NCI-H2227 treated with DMSO at 0.1 percent for 48 hours (cell line): Measurements from ENCODE around the gene PYGB.
"Not testable (repeated sequence)": the region's sequence is repeated elsewhere in the genome, so short reads cannot be mapped to it uniquely, and the experiment has no call there.

ENCODE experiments used
- DNase-seq: peaks from one replicate; lab custom pipeline; 2025; lab: John Stamatoyannopoulos, UW

PYGB gene

DNA sequence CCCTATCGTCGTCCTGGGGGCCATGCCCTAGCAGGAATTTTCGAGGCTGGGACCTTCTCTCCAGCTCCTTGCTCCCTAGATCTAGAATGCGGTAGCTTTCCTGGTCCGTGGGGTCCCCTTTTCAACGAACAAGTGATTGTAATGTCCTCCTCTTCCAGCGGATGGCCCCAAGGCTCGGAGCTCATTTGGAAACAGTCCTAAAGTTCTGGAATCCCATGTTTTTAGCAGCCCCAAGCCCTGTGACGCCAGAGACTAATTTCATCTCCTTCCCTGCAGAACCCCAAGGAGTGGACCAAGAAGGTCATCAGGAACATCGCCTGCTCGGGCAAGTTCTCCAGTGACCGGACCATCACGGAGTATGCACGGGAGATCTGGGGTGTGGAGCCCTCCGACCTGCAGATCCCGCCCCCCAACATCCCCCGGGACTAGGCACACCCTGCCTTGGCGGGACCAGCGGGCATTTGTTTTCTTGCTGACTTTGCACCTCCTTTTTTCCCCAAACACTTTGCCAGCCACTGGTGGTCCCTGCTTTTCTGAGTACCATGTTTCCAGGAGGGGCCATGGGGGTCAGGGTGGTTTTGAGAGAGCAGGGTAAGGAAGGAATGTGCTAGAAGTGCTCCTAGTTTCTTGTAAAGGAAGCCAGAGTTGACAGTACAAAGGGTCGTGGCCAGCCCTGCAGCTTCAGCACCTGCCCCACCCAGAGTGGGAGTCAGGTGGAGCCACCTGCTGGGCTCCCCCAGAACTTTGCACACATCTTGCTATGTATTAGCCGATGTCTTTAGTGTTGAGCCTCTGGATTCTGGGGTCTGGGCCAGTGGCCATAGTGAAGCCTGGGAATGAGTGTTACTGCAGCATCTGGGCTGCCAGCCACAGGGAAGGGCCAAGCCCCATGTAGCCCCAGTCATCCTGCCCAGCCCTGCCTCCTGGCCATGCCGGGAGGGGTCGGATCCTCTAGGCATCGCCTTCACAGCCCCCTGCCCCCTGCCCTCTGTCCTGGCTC lies 48.5 kb downstream of the PYGB start:
- DNase-seq: no peak

DNA sequence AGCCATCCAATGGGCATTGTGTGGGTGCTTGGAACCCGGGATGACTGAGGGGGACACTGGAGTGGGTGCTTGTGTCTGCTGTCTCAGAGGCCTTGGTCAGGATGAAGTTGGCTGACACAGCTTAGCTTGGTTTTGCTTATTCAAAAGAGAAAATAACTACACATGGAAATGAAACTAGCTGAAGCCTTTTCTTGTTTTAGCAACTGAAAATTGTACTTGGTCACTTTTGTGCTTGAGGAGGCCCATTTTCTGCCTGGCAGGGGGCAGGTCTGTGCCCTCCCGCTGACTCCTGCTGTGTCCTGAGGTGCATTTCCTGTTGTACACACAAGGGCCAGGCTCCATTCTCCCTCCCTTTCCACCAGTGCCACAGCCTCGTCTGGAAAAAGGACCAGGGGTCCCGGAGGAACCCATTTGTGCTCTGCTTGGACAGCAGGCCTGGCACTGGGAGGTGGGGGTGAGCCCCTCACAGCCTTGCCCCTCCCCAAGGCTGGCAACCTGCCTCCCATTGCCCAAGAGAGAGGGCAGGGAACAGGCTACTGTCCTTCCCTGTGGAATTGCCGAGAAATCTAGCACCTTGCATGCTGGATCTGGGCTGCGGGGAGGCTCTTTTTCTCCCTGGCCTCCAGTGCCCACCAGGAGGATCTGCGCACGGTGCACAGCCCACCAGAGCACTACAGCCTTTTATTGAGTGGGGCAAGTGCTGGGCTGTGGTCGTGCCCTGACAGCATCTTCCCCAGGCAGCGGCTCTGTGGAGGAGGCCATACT lies 49.4 kb downstream of the PYGB start:
- DNase-seq: no peak

DNA sequence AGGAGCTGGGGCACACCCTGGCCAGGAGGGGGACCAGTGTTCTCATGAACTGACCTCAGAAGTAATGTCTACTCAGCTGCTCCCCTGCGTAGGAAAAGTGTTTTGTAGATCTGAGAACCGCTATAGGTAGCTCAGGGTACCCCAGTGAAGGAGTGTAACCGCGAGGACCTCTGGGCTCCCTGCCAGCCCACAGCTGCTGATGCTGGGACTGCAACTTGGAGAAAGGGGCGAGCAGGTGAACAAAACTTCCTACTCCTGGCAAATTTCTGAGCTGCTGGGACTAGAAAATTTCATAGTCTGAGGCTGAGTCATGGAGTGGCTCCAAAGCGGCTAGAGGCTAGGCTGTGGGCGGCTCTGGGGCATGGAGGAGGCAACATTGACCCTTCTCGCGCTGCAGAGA lies 51.9 kb downstream of the PYGB start:
- DNase-seq: no peak

DNA sequence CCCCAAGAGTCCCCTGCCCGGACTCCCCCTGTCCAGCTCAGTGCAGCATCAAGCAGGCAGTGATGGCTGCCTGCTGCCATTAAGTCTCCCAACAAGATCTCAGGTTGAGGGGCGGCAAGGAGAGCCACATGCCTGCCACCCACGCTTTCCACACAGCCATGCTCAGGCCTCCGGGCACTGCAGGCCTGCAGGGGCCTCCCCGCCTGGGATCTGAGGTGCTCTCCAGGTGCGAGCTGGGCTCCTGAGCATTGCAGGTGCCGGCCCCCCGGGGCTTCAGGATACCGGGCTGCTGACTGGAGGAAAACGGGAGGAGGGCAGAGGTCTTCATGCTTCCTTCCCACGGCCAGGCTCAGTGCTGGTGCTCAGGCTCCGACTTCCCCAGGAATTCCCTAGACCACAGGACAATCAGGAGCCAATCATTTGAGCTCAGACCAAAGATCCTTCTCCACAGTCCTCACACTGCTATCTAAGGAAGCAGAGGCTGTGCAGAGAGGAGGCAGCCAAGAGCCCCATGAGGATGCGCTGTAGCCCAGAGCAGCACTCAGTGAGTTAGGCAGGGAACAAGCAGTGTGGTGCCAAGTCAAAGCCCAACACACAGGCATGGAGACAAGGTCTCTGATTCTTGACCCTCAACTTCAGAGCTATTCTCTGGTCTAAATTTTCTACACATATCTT lies 52.7 kb downstream of the PYGB start:
- no peak for DNase-seq

DNA sequence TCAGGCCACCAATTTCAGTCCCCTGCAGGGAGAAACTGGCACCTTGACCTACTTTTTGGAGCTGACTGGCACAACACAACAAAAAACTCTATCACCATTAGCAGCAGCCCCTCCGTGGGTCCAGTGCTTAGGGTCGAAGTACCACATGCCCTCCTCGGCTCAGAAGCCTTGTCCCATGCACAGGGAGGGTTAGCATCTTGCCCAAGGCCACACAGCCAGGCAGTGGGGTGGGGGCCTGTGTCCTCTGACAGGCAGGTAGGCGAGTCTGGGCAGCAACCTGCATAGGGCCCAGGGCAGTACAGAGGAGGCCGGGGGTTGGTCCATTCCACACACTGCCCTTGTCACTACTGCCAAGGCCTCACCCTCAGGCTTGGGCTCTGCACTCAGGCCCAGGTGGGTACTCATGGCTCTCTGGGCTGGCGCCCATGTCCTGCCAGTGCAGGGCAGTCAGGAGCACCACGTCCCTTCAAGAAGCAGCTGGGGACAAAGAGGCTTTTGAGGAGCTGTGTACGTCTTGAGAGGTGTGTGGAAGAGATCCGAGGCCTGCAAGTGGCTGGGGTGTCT lies 53.6 kb downstream of the PYGB start:
- DNase-seq: no peak

DNA sequence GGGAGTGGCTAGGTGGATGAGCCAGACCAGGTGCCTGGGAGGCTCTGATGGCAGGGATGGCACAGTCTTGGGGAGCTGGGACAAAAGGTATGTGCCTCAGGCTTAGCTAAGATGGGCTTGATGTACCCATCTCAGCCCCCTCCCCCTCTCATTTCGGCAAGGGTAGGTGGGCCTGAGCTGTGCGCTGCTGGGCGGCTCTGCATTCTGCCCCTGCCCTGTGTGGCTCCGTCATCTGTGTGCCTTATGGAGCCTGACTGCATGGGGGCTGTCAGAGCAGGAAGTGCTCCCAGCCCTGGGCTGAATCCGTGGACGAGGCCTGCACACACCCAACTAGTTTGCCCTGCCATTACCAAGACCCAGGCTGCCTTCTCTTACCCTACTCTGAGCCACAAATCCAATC lies 54.7 kb downstream of the PYGB start:
- DNase-seq: no peak

DNA sequence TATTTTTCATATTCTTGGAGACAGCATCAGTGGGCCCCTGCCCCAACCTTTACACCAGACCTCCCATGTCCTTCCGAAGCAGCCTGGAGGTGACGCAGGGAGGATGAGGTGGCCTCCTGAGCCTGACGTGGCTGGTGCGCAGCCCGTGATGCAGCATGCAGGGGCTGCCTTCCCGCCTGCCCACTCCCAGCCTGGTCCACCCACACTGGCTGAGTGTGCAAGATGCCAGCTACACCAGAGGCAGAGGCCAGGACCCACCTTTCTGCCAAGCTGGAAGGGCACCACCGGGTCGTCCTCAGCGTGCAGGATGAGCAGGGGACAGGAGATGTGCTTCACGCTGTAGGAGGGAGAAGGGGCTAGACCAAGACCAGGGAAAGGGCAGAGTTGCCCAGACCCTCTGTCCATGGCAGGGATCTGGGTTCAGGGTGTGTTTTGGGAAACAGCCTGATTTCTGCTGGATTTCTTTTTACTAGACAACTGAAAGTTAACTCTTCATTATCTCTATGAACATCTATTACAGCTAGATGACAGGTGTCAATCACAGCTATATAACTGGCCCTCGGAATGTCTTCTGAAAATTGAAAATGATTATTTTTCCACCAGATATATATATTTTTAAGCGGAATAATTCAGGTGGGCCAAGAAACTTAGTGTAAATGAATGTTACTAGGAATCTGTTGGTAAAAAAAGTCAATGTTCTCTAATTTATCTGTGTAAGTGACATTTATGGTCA lies 55.6 kb downstream of the PYGB start:
- no peak for DNase-seq

DNA sequence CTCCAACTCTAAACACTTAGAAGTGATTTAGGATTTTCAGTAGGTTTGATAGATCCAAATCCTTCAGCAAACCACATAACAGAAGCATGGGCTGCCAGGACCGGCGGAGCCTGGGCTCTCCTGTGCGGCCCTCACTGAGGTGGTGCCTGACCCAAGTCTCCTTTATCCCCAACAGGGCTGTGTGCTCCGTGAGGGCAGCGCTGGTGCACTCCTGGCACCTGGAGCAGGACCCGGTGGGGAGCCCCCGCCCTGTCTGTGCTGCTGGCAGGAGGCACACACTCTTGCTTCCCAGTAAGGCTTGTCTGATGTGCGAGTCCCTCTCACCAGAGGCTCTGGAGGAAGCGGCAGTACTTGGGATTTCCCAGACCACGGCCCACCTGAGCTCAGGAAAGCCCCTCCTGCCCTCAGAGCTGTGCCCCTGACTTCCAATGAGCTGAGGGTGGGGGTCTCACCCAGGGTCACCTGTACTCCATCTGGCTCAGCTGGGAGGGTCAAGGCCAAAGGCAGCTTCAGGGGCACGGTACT lies 56.2 kb downstream of the PYGB start:
- DNase-seq: no peak

DNA sequence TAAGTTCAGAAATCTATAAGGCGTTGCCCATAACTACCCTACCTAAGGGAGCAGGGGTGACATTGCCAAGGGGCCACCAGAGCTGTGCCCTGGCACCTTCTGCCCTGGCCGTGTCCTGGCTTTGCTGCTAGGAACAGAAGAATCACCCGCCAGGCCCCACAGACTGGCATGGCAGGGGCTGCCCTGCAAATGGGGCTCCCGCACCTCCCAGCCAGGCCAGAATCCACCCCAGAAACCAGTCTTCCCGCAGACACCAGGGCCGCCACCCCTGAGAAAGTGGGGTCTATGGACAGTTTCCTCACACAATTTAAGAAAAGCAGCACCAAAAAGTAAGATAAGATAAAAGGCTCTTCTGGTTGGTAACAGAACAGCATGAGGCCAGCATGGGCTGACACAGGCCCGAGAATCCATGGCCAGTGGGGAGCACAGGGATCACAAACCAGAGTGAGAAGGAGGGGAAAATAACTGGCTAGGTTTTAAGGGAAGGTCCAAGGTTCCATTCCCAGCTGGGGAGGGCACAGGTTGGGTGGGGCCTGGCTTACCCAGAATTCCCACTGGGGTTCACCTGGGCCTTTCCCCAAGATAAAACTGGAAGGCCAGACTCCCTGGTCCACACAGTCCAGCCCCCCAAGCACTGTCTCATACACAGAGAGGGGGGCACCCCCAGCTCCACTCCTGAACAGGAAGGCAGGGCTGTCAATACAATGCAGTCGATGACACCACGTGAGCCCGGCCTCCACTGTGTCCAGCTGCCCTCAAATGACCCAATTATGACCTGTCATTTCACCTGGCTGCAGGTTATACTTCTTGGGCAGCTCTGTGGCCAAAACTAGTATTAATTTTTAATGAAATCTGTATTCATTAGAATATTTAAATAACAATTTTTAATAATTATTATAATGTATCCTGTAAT lies 59.4 kb downstream of the PYGB start:
- no peak for DNase-seq

DNA sequence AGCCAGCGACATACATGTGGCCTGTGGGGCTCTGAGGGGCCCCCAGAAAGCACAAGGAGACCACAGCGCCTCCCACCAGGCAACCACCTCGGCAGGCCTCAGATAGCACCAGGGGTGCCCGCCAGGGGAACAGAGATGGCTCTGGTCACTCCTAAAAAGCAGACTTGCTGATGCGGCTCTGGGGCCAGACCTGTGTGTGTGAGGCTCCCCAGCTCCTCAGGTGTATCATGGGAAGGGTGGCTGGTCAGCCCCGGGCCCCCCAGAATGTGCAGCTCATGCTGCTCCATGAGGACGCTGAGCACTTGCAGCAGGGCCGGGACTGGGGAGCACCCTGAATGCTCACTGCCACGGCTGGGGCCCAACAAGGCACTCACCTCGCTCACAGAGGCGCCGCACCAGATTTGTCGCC lies 60.2 kb downstream of the PYGB start:
- DNase-seq: no peak

DNA sequence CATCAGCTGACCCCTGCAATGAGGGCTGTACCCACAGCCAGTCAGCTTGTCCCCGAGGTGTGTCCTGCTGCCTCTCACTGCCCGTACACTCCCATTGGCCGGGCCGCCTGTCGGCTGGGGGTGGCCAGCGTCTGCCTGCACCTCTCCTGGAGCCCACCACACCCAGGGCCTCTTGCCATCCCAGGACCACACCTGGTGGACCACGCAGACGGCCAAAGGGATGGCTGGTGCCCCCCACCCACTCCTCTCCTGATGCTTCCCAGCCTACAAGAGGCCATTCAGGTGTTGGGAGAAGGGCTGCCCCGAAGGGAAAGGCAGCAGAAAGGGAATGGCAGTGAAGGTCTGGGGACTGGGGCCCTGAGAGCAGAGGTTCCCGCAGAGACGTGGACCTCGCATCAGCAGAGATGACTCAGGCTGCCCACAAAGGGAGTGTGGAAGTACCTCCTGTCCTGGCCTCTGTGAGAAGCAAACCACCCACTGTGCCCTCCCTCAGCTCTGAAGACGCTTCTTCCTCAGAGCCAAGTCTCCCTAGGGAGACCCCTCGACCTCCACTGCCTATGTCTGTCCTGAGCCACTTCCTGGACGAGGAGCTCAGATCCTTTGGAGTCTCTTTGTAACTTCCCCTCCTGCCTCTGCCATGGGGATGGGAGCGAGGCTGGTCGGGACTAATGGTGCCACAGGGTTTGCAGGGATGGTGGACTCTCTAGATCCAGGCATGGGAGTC lies 60.9 kb downstream of the PYGB start:
- DNase-seq: no peak

DNA sequence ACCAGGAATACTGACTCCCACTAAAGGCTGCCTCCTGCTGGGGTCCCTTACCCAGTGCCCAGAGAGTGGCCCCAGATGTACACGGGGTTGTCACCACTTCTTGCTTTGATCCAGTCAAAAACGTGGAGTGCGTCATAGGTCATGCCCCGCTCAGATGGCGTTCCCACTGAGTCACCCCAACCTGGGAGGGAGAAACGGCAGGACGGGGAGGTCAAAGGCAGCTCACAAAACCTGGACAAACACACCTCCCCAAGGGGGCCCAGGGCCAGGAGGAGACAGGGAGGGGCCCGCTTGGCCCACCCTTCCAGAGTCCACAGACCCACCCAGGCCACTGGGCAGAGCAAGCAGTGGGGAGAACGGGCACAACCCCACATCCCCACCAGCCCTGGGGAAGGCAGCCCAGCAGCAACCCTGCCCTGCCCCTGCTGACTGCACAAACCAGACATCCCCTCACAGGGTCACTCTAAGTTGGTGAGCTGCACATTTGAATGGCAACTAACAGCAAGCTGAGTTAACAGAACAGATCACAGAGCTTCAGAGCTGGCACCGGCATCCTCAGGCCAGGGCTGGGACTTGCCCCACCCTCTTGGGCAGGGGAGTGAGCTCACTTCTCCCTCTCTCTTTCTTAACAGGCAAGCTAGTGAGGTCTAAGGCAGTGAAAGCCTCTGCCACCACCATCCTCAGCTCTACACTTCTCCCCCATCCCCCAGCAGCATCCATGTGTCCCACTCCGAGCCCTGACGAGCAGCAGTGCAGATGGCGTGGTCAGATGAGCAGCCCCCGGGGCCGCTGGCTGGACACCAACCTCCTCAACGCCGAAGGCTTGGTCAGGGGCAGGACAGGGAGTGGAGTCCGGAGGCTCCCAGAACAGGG lies 61.7 kb downstream of the PYGB start:
- peak; percentile 11 for DNase-seq

DNA sequence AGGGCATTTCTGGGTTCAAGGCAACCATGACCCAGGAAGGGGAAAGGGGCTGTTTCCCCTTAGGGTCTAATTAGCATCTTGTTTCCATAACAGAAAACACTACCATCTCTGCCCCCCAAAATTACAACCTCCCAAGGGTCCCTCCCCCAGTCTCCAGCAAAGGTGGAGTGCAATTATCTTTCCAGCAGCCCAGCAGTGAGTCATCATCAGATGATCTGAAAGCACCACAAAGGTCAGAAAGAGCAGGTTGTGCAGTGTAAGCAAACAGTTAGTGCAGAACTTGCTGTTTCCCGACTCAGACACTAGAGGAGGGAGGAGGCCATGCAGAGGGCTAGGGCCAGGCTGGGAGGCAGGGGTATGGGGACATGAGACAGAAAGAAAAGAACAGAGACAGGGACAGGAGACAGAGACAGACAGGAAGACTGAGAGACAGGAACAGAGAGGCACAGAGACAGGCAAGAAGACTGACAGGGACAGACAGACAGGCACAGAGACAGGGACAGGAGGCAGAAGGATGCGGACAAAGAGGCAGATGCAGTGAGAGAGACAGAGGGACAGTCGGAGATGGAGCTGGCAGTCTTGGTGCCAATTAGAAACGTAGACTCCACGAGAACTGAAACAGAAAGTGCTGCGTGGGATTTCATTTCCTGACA lies 62.5 kb downstream of the PYGB start:
- peak; percentile 62 for DNase-seq

DNA sequence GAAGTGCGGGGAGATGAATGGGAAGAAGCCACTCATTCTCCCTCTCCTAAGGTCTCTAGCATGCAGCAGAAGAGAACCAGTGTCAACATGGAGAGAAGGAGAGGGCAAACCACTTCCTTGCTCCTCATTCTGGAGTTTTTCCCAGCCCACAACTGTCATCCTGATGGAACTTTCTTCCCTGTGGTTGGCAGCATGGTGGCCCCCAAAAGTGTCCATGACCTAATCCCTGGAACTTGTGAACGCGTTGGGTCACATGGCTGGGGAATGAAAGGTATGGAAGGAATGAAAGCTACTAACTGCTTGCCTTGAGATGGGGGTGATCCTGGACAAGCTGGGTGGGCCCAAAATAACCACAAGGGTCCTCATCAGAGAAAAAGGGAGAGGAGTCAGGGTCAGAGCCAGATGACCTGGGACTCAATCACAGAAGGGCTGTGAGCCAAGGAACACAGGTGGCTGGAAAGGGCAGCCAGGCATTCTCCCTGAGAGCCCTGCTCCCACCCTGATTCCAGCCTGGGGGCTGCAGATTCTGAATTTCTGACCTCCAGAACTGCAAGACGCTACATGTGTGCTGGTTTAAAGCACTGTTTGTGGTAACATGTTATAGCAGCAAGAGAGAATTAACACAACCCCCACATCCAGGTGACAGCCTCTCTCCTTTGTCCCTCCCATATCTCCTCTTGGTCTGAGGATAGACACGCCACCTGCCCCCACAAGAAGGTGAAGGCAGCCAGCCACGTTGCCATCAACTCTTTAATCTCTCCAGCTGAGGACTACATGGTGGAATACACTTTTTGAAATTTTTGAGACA lies 63.2 kb downstream of the PYGB start:
- no peak for DNase-seq

DNA sequence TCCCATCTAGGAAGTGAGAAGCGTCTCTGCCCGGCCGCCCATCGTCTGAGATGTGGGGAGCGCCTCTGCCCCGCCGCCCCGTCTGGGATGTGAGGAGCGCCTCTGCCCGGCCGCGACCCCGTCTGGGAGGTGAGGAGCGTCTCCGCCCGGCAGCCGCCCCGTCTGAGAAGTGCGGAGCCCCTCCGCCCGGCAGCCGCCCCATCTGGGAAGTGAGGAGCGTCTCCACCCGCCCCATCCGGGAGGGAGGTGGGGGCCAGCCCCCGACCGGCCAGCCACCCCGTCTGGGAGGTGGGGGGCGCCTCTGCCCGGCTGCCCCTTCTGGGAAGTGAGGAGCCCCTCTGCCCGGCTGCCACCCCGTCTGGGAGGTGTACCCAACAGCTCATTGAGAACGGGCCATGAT lies 64.8 kb downstream of the PYGB start:
- DNase-seq: not testable (repeated sequence)

DNA sequence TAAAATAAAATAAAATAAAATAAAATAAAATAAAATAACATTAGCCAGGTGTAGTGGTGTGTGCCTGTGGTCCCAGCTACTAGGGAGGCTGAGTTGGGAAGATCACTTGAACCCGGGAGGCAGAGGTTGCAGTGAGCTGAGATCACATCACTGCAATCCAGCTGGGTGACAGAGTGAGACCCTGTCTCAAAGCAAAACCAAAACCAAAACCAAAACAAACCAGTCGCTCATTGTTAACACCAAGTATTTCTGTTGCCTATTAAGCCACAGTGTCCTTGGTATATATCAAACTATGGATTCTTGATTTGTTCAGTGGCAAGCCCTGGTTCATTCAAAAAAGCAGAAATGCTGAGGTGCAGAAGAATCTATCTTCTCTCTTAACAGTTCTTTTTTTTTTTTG lies 65.7 kb downstream of the PYGB start:
- DNase-seq: no peak
